ENCODE results near the gene FBXO46.

FBXO46 gene

GRCh38 chr19:45710356-45711130, 20.2 kb downstream of the FBXO46 start:
- TF ChIP-seq, protein P1, sequence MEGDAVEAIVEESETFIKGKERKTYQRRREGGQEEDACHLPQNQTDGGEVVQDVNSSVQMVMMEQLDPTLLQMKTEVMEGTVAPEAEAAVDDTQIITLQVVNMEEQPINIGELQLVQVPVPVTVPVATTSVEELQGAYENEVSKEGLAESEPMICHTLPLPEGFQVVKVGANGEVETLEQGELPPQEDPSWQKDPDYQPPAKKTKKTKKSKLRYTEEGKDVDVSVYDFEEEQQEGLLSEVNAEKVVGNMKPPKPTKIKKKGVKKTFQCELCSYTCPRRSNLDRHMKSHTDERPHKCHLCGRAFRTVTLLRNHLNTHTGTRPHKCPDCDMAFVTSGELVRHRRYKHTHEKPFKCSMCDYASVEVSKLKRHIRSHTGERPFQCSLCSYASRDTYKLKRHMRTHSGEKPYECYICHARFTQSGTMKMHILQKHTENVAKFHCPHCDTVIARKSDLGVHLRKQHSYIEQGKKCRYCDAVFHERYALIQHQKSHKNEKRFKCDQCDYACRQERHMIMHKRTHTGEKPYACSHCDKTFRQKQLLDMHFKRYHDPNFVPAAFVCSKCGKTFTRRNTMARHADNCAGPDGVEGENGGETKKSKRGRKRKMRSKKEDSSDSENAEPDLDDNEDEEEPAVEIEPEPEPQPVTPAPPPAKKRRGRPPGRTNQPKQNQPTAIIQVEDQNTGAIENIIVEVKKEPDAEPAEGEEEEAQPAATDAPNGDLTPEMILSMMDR (conservative IDR thresholded peaks at IDR 0.05), result no peak
- no peak for TF ChIP-seq ZFX (IDR thresholded peaks at IDR 0.05)
- no peak overlapping the region for H3K27ac ChIP-seq

DNA sequence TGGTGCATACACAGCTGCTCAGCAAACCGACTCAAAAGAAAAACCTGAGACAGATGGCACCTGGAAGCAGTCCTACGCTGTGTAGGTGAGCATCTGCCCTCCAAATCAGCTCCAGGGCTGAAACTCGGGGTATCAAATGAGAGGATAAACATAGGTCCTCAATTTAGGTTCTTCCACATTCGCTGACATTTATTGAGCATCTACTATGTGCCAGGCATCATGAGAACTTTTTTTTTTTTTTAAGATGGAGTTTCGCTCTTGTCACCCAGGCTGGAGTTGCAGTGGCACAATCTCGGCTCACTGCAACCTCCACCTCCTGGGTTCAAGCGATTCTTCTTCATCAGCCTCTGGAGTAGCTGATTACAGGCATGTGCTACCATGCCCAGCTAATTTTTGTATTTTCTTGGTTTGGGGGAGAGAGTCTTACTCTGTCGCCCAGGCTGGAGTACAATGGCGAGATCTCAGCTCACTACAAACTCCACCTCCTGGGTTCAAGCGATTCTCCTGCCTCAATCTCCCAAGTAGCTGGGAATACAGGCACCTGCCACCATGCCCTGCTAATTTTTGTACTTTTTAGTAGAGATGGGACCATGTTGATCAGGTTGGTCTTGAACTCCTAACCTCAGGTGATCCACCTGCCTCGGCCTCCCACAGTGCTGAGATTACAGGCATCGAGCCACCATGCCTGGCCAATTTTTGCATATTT, 24.8 kb downstream of the FBXO46 start:
- H3K27ac ChIP-seq, result no peak overlapping the region
- TF ChIP-seq ZFX (IDR thresholded peaks at IDR 0.05), result no peak
- TF ChIP-seq, protein P1 (conservative IDR thresholded peaks at IDR 0.05), result no peak

DNA sequence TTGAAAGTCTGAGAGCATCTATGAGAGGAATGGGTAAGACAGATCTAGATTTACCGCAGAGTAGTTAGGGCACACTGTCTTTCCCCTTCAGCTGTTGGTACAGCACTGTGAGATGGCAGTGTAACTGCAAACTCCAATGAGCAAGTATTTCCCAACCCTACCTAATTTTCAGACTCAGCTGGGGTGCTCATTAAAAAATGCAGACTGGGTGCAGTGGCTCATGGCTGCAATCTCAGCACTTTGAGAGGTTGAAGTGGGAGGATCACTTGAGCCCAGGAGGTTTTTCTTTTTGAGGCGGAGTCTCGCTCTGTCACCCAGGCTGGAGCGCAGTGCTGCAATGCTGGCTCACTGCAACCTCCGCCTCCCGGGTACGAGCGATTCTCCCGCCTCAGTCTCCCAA, 25.6 kb downstream of the FBXO46 start:
- H3K27ac ChIP-seq, result no peak overlapping the region
- no peak for TF ChIP-seq ZFX (IDR thresholded peaks at IDR 0.05)
- TF ChIP-seq, protein P1 (conservative IDR thresholded peaks at IDR 0.05), result no peak

- no peak overlapping the region for H3K27ac ChIP-seq
- no peak for TF ChIP-seq ZFX (IDR thresholded peaks at IDR 0.05)
- TF ChIP-seq, protein P1 (conservative IDR thresholded peaks at IDR 0.05), result no peak
Measured at GRCh38 chr19:45701676-45702075, 29.0 kb downstream of the FBXO46 start.

DNA sequence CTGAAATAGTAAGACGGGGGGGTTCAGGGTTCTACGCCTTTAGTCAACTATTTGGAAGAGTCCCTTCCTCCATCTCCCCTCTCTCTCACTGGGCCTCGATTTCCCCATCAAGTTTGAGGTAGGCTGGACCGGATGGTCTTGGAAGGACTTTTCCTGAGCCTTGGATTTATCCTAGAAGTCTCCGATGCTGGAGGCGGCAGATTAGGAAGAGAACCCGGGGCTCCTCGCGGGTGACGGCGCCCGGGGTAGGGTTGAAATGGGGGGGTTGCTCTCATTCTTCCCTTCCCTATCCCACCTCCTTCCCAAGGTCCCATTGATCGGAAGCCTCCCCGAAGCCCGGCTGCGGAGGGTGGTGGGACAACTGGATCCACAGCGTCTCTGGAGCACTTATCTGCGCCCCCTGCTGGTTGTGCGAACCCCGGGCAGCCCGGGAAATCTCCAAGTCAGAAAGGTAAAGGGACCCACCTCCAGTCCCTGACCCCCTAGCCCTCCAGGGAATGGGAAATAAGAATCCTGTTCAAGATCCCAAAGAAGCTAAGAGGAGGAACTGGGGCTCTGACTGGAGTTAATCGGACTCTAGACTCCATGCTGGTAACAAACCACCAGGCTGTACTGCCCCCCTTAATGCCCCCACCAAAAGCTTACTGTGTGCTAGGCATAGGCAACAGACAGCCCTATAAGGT, 37.4 kb downstream of the FBXO46 start:
- no peak for TF ChIP-seq ZFX (IDR thresholded peaks at IDR 0.05)
- TF ChIP-seq, protein P1 (conservative IDR thresholded peaks at IDR 0.05), result peak; percentile 87
- peak overlapping the region; percentile 86 for H3K27ac ChIP-seq

DNA sequence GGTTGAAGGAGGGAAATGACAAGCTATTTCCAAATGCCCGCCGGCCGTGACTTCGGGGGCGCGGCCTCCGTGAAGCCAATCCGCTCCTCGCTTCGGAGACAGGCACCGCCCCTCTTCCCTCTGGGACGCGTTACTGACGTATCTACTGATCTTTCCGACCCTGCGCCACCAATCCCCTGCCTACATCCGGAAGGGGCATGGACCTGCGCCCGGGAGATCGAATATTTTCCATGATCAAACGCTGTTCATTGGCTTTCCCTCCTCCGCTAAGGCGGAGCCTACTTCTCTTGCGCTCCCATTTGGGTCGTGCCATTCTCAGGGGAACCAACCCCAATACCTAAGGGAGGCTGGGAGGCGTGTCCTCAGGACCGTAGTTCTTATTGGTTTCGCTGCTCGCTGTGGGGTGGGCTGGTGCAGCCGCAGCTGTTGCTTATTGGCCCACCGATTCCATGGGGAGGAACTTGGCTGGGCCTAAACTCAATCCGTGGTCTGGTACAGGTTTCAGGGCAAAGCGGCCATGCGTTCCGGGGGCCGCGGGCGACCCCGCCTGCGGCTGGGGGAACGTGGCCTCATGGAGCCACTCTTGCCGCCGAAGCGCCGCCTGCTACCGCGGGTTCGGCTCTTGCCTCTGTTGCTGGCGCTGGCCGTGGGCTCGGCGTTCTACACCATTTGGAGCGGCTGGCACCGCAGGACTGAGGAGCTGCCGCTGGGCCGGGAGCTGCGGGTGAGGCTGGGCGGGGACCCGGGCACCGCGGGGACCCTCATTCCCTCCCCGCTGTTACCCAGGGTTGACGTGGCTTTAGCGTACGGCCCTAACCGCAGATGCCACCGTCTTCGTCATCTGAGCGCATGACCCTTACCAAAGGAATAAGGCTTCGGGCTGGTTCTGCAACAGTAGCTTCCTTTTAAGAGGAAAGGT, 38.2 kb downstream of the FBXO46 start, which contains the start of gene QPCTL:
Gene QPCTL (plus strand): TSS at position 480 of the 919 bp plus-strand sequence. CDS start 38 bp downstream, at position 518.
- no peak; the same call in 1 of the 2 replicates for TF ChIP-seq ZFX (IDR thresholded peaks at IDR 0.05)
- TF ChIP-seq, protein P1 (conservative IDR thresholded peaks at IDR 0.05), result no peak

More for the DNA sequence above, 38.2 kb downstream of the FBXO46 start, which contains the start of gene QPCTL:
- H3K27ac ChIP-seq, result peak within 1 kb of the TSS; percentile 86
